Activated naive CD8-positive, alpha-beta T cell treated with anti-CD3 and anti-CD28 coated beads, Interleukin-2, amount 10 ng/mL, durations not matched to agents 7 days and 5 days (primary cell): ENCODE data around the gene TMEM175. TPM values are rescaled to one million over a fixed set of nuclear protein-coding genes. Genes with fewer than 3 reads are reported as not detected.
"Not testable (repeated sequence)": the region's sequence is repeated elsewhere in the genome, so short reads cannot be mapped to it uniquely, and the experiment has no call there.

Experiments
- ATAC-seq: fragments of 150-1000 bp; cut with Tn5 transposase; one replicate; pipeline ENCODE4 v1.10.0; 2021; ENCODE audit warnings: low read depth, moderate library complexity
- POLR2A ChIA-PET: fragments of 350-600 bp; sonication (Branson Sonifier 250); formaldehyde crosslinking; loops from one replicate; lab custom pipeline; 2021; ENCODE audit warnings: antibody characterized with exemption; lab: Charles Lee
- DNase-seq: peaks from one replicate; pipeline ENCODE4 v3.0.0; 2021
- H3K27ac Mint-ChIP-seq: one replicate; pipeline ENCODE4 v1.8.0; 2022; ENCODE audit warnings: mild to moderate bottlenecking, mixed read lengths
- H3K27me3 Mint-ChIP-seq: one replicate; pipeline ENCODE4 v1.8.0; 2022; ENCODE audit warnings: mild to moderate bottlenecking, moderate library complexity, mixed read lengths
- H3K36me3 Mint-ChIP-seq: one replicate; pipeline ENCODE4 v1.8.0; 2021; ENCODE audit warnings: mild to moderate bottlenecking, mixed read lengths
- H3K4me1 Mint-ChIP-seq: one replicate; pipeline ENCODE4 v1.8.0; 2021; ENCODE audit warnings: mixed read lengths
- H3K4me3 Mint-ChIP-seq: one replicate; pipeline ENCODE4 v1.8.0; 2022; ENCODE audit warnings: mild to moderate bottlenecking, moderate library complexity, mixed read lengths
- H3K9me3 Mint-ChIP-seq: one replicate; pipeline ENCODE4 v1.8.0; 2021; ENCODE audit warnings: mixed read lengths
- total RNA-seq, 2 experiments: library from RNA; stranded (reverse); gene quantifications; one replicate each; pipeline ENCODE4 v1.2.3, GENCODE V29; 2021

Gene TMEM175
- total RNA-seq, 2 experiments from 2014 or later = 38.2 to 39.8 TPM

DNA sequence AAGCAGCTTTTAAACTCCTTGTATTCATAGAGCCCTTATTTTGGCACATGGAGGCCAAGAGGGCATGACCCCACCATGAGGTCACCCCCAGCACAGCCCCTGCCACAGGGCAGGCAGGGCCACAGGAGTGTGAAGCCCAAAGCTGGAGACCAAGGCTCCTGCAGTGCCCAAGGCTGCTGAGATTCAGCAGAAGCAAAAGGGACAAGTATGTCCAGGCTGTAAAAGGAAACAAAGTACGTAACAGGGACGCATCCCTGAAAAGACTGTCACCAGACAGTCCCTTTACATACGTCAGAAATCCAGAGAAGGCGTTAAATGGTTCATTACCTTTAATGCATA, 19.0 kb upstream of the TMEM175 start:
- DNase-seq (no peak), ATAC-seq (no peak)
- POLR2A ChIA-PET = no interaction called here
- H3K36me3 Mint-ChIP-seq = peaks cover 23% of the 10 kb centered on the region
- peaks cover 21% of the 10 kb centered on the region for H3K4me1 Mint-ChIP-seq
- no peaks in the 10 kb centered on the region for H3K27me3 Mint-ChIP-seq
- H3K27ac Mint-ChIP-seq = no peak overlapping the region
- peaks cover 3% of the 10 kb centered on the region for H3K9me3 Mint-ChIP-seq
- H3K4me3 Mint-ChIP-seq = no peak overlapping the region

- peak overlapping the region; percentile 74 for H3K27ac Mint-ChIP-seq
- H3K4me3 Mint-ChIP-seq = no peak overlapping the region
- no peak for ATAC-seq
- DNase-seq = no peak
- no peaks in the 10 kb centered on the region for H3K27me3 Mint-ChIP-seq
- peaks cover 3% of the 10 kb centered on the region for H3K9me3 Mint-ChIP-seq
- peaks cover 22% of the 10 kb centered on the region for H3K4me1 Mint-ChIP-seq
- peaks cover 26% of the 10 kb centered on the region for H3K36me3 Mint-ChIP-seq
- POLR2A ChIA-PET = no interaction called here
Observed at GRCh38 chr4:914531-914930, 17.7 kb upstream of the TMEM175 start.

GRCh38 chr4:915041-915474, 17.2 kb upstream of the TMEM175 start:
- no peak for ATAC-seq
- Mint-ChIP-seq H3K27me3 (no peaks in the 10 kb centered on the region), H3K27ac (peak overlapping the region; percentile 74), H3K9me3 (peaks cover 3% of the 10 kb centered on the region), H3K4me1 (peaks cover 25% of the 10 kb centered on the region), H3K4me3 (peak overlapping the region; percentile 65), H3K36me3 (peaks cover 28% of the 10 kb centered on the region)
- peak; percentile 10 for DNase-seq
- POLR2A ChIA-PET = no interaction called here

DNA sequence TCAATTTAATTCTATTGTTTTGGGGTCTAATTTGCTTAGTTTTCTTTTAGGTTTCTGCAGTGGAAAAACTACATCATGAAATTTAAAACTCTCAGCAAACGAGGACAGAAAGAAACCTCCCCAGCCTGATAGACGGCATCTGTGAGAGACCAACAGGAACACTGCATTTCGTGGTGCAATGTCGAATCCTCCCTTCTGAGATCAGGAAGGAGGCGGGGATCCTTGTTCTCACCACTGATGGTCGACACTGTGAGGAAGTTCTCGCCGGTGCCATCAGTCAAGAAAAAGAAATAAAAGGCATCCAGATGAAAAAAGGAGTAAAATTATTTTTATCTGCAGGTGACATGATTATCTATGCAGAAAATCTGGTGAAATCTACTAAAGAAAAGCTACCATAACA, 16.7 kb upstream of the TMEM175 start:
- DNase-seq (peak; percentile 13), ATAC-seq (peak; percentile 76)
- POLR2A ChIA-PET = no interaction called here
- no peaks in the 10 kb centered on the region for H3K27me3 Mint-ChIP-seq
- H3K27ac Mint-ChIP-seq = peak overlapping the region; percentile 74
- H3K36me3 Mint-ChIP-seq = peaks cover 31% of the 10 kb centered on the region
- H3K4me3 Mint-ChIP-seq = peak overlapping the region; percentile 65
- peaks cover 3% of the 10 kb centered on the region for H3K9me3 Mint-ChIP-seq
- H3K4me1 Mint-ChIP-seq = peaks cover 25% of the 10 kb centered on the region

GRCh38 chr4:917466-917865, 14.8 kb upstream of the TMEM175 start:
- POLR2A ChIA-PET = no interaction called here
- no peak overlapping the region for H3K4me3 Mint-ChIP-seq
- ATAC-seq (no peak), DNase-seq (no peak)
- H3K4me1 Mint-ChIP-seq = peaks cover 32% of the 10 kb centered on the region
- peaks cover 36% of the 10 kb centered on the region for H3K36me3 Mint-ChIP-seq
- no peaks in the 10 kb centered on the region for H3K27me3 Mint-ChIP-seq
- no peak overlapping the region for H3K27ac Mint-ChIP-seq
- peaks cover 3% of the 10 kb centered on the region for H3K9me3 Mint-ChIP-seq

DNA sequence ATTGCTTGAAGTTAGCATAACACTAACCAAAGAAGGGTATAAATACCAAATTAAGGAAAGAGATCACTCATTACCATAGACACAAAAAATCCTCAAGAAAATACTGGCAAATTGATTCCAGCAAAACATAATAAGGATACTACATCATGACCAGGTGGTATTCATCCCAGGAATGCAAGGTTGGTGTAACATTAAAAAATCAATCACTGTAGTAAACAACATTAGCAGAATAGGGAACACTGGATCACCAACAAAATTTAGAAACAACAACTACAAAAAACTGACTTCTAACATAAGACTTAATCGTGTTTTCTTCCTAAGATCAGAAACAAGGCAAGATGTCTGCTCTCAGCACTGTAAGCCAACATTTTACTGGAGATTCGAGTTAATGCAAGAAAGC, 14.3 kb upstream of the TMEM175 start:
- POLR2A ChIA-PET = no interaction called here
- Mint-ChIP-seq H3K36me3 (peaks cover 41% of the 10 kb centered on the region), H3K4me1 (peaks cover 37% of the 10 kb centered on the region), H3K4me3 (no peak overlapping the region), H3K27ac (no peak overlapping the region), H3K27me3 (no peaks in the 10 kb centered on the region), H3K9me3 (peaks cover 3% of the 10 kb centered on the region)
- DNase-seq (no peak), ATAC-seq (no peak)

GRCh38 chr4:918591-918990, 13.7 kb upstream of the TMEM175 start:
- Mint-ChIP-seq H3K4me1 (peaks cover 37% of the 10 kb centered on the region), H3K36me3 (peaks cover 42% of the 10 kb centered on the region)
- H3K27ac Mint-ChIP-seq, H3K9me3 Mint-ChIP-seq, DNase-seq, ATAC-seq, H3K27me3 Mint-ChIP-seq, H3K4me3 Mint-ChIP-seq, POLR2A ChIA-PET: not testable (repeated sequence)

DNA sequence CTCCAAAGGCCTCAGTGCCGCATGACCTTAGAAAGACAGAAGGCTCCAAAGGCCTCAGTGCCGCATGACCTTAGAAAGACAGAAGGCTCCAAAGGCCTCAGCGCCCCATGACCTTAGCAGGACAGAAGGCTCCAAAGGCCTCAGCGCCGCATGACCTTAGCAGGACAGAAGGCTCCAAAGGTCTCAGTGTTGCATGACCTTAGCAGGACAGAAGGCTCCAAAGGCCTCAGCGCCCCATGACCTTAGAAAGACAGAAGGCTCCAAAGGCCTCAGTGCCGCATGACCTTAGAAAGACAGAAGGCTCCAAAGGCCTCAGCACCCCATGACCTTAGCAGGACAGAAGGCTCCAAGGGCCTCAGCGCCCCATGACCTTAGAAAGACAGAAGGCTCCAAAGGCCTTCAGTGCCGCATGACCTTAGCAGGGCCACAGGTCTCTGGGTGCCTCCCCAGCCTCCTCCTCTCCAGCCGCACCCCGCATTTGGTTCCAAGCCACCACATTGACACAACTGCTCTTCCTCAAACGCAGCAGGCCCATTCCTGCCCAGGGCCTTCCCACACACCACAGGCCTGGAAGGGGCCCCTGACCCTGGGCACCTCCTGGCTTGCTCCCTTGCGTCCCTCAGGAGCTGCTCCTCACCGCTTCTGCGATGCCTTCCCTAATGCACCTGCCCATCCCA, 13.1 kb upstream of the TMEM175 start:
- H3K36me3 Mint-ChIP-seq = peaks cover 42% of the 10 kb centered on the region
- H3K9me3 Mint-ChIP-seq, H3K27me3 Mint-ChIP-seq, POLR2A ChIA-PET, H3K4me3 Mint-ChIP-seq, ATAC-seq, DNase-seq, H3K27ac Mint-ChIP-seq: not testable (repeated sequence)
- peaks cover 39% of the 10 kb centered on the region for H3K4me1 Mint-ChIP-seq

GRCh38 chr4:921830-922331, 10.4 kb upstream of the TMEM175 start:
- Mint-ChIP-seq H3K27ac (peak overlapping the region; percentile 67), H3K4me3 (peak overlapping the region; percentile 6), H3K36me3 (peaks cover 38% of the 10 kb centered on the region), H3K9me3 (peaks cover 3% of the 10 kb centered on the region), H3K4me1 (peaks cover 34% of the 10 kb centered on the region), H3K27me3 (no peaks in the 10 kb centered on the region)
- no peak for DNase-seq
- POLR2A ChIA-PET = interaction anchor here (0.8 to 1.6 kb wide), 3 partner anchors 9 to 49 kb away, joined by 3 to 7 read pairs (median 3); partner anchors contain the start of genes GAK and TMEM175
- no peak for ATAC-seq

DNA sequence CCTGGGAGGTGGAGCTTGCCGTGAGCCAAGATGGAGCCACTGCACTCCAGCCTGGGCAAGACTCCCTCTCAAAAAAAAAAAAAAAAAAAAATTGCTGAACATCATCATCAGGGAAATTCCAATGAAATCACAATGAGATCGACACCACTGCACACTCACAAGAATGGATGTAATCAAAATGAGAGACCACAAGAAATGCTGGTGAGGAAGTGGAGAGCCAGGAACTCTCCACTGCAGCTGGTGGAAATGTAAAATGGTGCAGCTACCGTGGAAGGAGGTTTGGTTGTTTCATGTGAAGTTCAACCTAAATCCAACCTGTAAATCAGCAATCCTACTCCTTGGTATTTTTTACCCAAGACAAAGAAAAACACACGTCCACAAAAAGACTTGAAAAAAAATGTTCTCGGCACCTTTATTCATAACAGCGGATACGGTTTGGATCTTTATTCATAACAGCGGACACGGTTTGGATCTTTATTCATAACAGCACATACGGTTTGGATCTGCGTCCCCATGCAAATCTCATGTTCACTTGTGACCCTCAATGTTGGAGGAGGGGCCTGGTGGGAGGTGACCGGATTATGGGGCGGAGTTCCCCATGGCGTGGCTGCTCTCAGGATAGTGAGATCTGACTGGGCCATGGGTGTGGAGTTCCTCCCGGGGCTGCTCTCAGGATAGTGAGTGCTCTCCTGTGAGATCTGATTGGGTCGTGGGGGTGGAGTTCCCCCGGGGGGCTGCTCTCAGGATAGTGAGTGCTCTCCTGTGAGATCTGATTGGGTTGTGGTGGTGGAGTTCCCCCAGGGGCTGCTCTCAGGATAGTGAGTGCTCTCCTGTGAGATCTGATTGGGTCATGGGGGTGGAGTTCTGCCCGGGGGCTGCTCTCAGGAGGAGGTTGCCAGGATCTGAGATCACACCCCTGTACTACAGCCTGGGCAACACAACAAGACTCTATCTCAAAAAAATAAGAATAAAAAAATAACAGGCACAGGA, 7.9 kb upstream of the TMEM175 start:
- POLR2A ChIA-PET = interaction anchor here (0.7 to 1.4 kb wide), 3 partner anchors 8 to 321 kb away, joined by 4 to 5 read pairs (median 4); partner anchors contain the start of genes GAK, IDUA and TMEM175
- no peak for DNase-seq
- peak; percentile 39 for ATAC-seq

DNA sequence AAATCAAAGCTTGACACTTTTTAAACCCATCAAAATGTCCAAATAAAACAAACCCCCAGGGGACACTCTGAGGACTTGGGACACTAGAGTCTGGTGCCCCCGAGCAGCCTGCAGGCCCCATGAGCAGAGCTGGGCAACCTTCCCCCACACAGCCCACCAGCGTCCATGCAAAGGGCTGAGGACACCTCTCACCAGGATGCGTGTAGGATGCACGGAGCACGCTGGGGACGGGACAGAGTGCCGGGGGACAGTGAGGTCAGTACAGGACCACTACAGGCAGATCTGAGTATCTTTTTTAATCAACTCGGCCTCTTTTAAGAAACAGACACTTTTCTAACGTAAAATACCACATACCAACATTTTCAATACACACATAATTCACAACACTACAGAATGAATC, 7.1 kb upstream of the TMEM175 start:
- Mint-ChIP-seq H3K36me3 (peaks cover 20% of the 10 kb centered on the region), H3K4me3 (no peak overlapping the region), H3K4me1 (peaks cover 31% of the 10 kb centered on the region), H3K27ac (no peak overlapping the region), H3K9me3 (no peaks in the 10 kb centered on the region), H3K27me3 (no peaks in the 10 kb centered on the region)
- POLR2A ChIA-PET = no interaction called here
- DNase-seq = no peak
- ATAC-seq = peak; percentile 3

More for the DNA sequence above, 7.9 kb upstream of the TMEM175 start:
- Mint-ChIP-seq H3K9me3 (no peaks in the 10 kb centered on the region), H3K4me1 (peaks cover 33% of the 10 kb centered on the region), H3K36me3 (peaks cover 26% of the 10 kb centered on the region), H3K27me3 (no peaks in the 10 kb centered on the region), H3K27ac (no peak overlapping the region), H3K4me3 (no peak overlapping the region)

DNA sequence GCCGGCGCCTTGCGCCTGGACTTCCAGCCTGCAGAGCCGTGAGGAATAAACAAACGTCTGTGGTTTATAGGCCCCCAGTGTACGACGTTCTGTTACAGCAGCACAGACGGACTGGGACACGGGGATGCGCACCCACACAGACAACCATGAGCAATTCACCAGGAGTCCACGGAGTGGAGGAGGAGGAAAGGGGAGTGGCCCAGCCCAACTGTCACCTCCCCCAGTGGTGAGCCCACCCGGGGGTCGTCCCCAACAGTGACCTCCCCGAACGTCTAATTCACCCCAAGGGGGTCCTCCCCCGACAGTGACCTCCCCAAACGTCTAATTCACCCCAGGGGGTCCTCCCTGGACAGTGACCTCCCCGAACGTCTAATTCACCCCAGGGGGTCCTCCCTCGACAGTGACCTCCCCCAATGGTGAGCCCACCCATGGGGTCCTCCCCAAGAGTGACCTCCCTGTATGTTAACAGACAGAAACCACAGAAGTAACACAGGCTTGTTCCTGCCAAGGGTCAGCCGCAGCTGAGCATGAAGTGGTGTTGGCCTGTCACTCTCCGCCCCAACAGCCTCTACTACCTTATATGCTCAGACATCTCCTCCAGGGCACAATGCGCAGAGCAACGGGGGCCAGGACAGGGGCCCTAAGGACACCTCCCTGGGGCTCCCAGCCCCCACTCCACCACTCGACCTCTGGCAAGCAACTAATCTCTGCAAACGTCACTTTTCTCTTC, 6.3 kb upstream of the TMEM175 start:
- Mint-ChIP-seq H3K9me3 (no peaks in the 10 kb centered on the region), H3K36me3 (peaks cover 17% of the 10 kb centered on the region), H3K4me1 (peaks cover 39% of the 10 kb centered on the region), H3K27me3 (no peaks in the 10 kb centered on the region), H3K4me3 (no peak overlapping the region), H3K27ac (no peak overlapping the region)
- POLR2A ChIA-PET = no interaction called here
- DNase-seq (no peak), ATAC-seq (no peak)

- H3K4me1 Mint-ChIP-seq = peaks cover 41% of the 10 kb centered on the region
- POLR2A ChIA-PET = no interaction called here
- no peaks in the 10 kb centered on the region for H3K9me3 Mint-ChIP-seq
- peaks cover 13% of the 10 kb centered on the region for H3K36me3 Mint-ChIP-seq
- DNase-seq = no peak
- H3K4me3 Mint-ChIP-seq = no peak overlapping the region
- H3K27ac Mint-ChIP-seq = no peak overlapping the region
- ATAC-seq = no peak
- H3K27me3 Mint-ChIP-seq = no peaks in the 10 kb centered on the region
Observed at GRCh38 chr4:926538-926937, 5.7 kb upstream of the TMEM175 start.
